ENCODE measurements around the gene RBBP5. TPM values are rescaled to one million over a fixed set of nuclear protein-coding genes. Genes with fewer than 3 reads are reported as not detected.

RBBP5 gene
- total and polyA plus RNA-seq, 2 experiments from 2014 or later, result 14.1 to 26.5 TPM

DNA sequence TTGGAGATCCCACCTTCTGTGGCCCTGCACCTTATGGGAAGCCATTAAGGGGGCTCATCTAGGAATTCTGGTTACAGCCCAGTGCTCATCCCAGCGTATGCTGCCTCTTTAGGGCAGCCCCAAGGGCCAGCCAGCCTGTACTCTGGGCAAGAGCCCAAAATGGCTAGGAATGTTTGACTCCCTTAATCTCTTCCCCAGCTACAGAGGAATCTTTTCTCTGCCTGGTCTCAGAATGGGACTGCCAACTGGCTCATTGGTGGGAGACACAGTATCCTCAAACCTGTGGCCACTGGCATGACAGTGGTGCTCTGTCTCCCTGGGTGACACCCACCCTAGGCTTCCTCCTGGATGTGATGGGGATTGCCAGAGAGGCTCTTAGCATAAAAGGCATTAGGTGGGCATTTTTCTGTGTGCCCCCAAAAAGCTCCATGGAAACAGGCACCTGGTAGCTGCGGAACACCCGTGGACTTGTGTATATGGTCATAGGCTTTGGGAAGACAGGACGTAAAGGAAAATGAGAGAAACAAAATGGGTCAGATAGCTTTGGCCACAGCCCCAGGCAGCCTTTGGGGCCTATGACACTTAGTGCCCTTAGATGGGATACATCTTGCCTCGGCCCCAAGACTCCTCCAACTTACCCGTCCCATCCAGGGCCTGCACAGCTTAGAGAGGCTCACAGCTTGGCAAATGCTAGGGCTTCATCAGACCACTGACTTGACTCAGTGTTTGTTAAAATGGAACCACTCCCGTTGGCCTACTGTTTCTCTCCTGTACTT is 44.4 kb downstream of the RBBP5 start:
- Histone ChIP-seq H3K4me2 (no peak overlapping the region), H2AFZ (no peak overlapping the region), H3K9me2 (ENCODE audit: insufficient read depth) (no peaks in the 10 kb centered on the region), H3K36me3 (ENCODE audit: insufficient read depth) (no peaks in the 10 kb centered on the region), H3F3A (replicated peaks; ENCODE audit: low read depth) (no peaks in the 10 kb centered on the region), H4K20me1 (replicated peaks; ENCODE audit: insufficient read depth) (no peaks in the 10 kb centered on the region), H3K4me3 (no peak overlapping the region), H3K4me1 (ENCODE audit: insufficient read depth) (no peaks in the 10 kb centered on the region), H3K79me2 (replicated peaks; ENCODE audit: insufficient read depth) (no peaks in the 10 kb centered on the region), H3K27ac (ENCODE audit: low read depth) (no peak overlapping the region), H3K27me3 (ENCODE audit: insufficient read depth) (no peaks in the 10 kb centered on the region)
- no peak for DNase-seq (ENCODE audit: low spot score)
- Mint-ChIP-seq H3K27me3 (ENCODE audit: insufficient read depth, low read depth, poor library complexity) (peaks cover 5% of the 10 kb centered on the region), H3K36me3 (ENCODE audit: low read depth) (no peaks in the 10 kb centered on the region), H3K4me1 (no peaks in the 10 kb centered on the region), H3K9me3 (no peaks in the 10 kb centered on the region), H3K27ac (no peak overlapping the region), H3K4me3 (no peak overlapping the region)
- TF ChIP-seq STAT1 (IDR thresholded peaks at IDR 0.05; ENCODE audit: unreplicated experiment), result no peak
- TF ChIP-seq CREB1 (CRISPR knock-in tag; IDR thresholded peaks at IDR 0.05; ENCODE audit: low read depth), result no peak
- TF ChIP-seq POLR2AphosphoS5 (IDR thresholded peaks at IDR 0.05; ENCODE audit: low read depth), result no peak
- no peak for TF ChIP-seq ZNF114 (CRISPR knock-in tag; IDR thresholded peaks at IDR 0.05)
- TF ChIP-seq, protein P1, sequence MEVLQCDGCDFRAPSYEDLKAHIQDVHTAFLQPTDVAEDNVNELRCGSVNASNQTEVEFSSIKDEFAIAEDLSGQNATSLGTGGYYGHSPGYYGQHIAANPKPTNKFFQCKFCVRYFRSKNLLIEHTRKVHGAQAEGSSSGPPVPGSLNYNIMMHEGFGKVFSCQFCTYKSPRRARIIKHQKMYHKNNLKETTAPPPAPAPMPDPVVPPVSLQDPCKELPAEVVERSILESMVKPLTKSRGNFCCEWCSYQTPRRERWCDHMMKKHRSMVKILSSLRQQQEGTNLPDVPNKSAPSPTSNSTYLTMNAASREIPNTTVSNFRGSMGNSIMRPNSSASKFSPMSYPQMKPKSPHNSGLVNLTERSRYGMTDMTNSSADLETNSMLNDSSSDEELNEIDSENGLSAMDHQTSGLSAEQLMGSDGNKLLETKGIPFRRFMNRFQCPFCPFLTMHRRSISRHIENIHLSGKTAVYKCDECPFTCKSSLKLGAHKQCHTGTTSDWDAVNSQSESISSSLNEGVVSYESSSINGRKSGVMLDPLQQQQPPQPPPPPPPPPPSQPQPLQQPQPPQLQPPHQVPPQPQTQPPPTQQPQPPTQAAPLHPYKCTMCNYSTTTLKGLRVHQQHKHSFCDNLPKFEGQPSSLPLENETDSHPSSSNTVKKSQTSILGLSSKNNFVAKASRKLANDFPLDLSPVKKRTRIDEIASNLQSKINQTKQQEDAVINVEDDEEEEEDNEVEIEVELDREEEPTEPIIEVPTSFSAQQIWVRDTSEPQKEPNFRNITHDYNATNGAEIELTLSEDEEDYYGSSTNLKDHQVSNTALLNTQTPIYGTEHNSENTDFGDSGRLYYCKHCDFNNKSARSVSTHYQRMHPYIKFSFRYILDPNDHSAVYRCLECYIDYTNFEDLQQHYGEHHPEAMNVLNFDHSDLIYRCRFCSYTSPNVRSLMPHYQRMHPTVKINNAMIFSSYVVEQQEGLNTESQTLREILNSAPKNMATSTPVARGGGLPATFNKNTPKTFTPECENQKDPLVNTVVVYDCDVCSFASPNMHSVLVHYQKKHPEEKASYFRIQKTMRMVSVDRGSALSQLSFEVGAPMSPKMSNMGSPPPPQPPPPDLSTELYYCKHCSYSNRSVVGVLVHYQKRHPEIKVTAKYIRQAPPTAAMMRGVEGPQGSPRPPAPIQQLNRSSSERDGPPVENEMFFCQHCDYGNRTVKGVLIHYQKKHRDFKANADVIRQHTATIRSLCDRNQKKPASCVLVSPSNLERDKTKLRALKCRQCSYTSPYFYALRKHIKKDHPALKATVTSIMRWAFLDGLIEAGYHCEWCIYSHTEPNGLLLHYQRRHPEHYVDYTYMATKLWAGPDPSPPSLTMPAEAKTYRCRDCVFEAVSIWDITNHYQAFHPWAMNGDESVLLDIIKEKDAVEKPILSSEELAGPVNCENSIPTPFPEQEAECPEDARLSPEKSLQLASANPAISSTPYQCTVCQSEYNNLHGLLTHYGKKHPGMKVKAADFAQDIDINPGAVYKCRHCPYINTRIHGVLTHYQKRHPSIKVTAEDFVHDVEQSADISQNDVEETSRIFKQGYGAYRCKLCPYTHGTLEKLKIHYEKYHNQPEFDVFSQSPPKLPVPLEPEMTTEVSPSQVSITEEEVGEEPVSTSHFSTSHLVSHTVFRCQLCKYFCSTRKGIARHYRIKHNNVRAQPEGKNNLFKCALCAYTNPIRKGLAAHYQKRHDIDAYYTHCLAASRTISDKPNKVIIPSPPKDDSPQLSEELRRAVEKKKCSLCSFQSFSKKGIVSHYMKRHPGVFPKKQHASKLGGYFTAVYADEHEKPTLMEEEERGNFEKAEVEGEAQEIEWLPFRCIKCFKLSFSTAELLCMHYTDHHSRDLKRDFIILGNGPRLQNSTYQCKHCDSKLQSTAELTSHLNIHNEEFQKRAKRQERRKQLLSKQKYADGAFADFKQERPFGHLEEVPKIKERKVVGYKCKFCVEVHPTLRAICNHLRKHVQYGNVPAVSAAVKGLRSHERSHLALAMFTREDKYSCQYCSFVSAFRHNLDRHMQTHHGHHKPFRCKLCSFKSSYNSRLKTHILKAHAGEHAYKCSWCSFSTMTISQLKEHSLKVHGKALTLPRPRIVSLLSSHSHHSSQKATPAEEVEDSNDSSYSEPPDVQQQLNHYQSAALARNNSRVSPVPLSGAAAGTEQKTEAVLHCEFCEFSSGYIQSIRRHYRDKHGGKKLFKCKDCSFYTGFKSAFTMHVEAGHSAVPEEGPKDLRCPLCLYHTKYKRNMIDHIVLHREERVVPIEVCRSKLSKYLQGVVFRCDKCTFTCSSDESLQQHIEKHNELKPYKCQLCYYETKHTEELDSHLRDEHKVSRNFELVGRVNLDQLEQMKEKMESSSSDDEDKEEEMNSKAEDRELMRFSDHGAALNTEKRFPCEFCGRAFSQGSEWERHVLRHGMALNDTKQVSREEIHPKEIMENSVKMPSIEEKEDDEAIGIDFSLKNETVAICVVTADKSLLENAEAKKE (CRISPR knock-in tag; IDR thresholded peaks at IDR 0.05), result no peak
- TF ChIP-seq, protein P2, sequence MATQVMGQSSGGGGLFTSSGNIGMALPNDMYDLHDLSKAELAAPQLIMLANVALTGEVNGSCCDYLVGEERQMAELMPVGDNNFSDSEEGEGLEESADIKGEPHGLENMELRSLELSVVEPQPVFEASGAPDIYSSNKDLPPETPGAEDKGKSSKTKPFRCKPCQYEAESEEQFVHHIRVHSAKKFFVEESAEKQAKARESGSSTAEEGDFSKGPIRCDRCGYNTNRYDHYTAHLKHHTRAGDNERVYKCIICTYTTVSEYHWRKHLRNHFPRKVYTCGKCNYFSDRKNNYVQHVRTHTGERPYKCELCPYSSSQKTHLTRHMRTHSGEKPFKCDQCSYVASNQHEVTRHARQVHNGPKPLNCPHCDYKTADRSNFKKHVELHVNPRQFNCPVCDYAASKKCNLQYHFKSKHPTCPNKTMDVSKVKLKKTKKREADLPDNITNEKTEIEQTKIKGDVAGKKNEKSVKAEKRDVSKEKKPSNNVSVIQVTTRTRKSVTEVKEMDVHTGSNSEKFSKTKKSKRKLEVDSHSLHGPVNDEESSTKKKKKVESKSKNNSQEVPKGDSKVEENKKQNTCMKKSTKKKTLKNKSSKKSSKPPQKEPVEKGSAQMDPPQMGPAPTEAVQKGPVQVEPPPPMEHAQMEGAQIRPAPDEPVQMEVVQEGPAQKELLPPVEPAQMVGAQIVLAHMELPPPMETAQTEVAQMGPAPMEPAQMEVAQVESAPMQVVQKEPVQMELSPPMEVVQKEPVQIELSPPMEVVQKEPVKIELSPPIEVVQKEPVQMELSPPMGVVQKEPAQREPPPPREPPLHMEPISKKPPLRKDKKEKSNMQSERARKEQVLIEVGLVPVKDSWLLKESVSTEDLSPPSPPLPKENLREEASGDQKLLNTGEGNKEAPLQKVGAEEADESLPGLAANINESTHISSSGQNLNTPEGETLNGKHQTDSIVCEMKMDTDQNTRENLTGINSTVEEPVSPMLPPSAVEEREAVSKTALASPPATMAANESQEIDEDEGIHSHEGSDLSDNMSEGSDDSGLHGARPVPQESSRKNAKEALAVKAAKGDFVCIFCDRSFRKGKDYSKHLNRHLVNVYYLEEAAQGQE (IDR thresholded peaks at IDR 0.05; ENCODE audit: unreplicated experiment), result no peak
- TF ChIP-seq NANOG (IDR thresholded peaks at IDR 0.05; ENCODE audit: borderline replicate concordance), result no peak
- no peak for TF ChIP-seq ZNF331 (CRISPR knock-in tag; IDR thresholded peaks at IDR 0.05; ENCODE audit: low read depth)
- TF ChIP-seq EZH2 (IDR thresholded peaks at IDR 0.05; ENCODE audit: low read depth, unreplicated experiment), result no peak
- no peak for ATAC-seq
